Stimulated activated CD8-positive, alpha-beta memory T cell treated with anti-CD3 and anti-CD28 coated beads, Interleukin-15, amount 100 ng/mL, for 1 hour (primary cell): ENCODE results near the gene ERGIC1.
"Not testable (repeated sequence)": the region's sequence is repeated elsewhere in the genome, so short reads cannot be mapped to it uniquely, and the experiment has no call there.

Experiments
- DNase-seq: peaks from one replicate; pipeline ENCODE4 v3.0.0-alpha.2; 2020; ENCODE audit warnings: low read depth

ERGIC1 gene

DNA sequence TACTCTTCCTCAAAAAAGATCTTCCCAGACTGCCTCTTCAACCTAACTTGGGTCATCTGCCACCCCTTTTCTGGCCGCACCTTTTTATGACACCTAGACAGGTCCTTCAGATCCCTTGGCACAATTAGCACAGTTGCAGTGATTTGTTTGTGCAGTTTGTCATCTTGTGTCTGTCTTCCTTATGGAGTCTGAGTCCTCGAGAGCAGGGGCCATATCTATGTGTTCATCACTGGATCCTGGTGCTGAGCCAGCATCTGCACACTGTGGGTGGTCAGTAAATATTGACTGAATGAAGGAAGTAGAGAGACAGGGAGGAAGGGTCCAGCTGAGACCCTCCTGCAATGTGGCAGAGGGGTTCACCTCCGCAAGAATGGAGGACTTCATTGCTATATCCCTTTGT is 14.4 kb downstream of the ERGIC1 start:
- no peak for DNase-seq

DNA sequence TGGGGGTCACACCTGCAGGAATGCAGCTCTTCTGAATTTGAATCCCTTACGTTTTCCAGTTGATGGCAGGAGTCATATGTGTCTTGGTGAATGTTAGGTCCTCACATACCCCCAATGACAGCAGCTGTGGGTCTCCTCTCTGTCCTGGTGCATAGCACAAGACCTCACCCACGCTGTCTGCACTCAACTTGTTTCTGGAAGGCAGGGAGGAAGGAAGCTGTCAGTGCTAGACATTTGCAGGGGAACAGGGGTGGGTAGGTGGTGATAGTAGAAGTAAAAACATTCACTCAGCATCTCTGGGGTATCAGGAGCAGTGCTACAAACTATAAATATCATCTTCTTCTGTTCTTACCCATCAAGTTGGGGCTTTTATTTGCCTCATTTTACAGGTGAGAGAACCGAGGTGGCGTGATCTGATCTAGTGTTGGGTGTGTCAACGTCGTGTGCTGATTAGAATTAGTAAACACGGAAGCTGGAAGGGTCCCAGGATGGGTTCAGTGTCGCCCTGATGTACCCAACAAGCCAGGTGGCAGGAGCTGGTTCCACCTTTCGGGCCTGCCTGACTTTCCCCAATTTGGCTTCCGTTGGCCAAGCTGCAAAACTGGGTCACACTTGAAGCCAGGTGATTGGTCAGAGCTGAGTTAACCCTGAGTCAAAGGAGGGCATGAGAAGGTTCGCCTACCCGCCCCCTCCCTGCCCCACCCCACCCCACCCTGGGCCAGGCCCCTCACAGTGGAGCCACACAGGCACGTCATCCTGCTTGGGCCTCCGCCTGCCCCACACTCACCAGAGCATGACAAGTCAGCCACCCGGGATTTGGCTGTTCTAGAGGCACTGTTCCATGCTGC is 15.8 kb downstream of the ERGIC1 start:
- DNase-seq = no peak

DNA sequence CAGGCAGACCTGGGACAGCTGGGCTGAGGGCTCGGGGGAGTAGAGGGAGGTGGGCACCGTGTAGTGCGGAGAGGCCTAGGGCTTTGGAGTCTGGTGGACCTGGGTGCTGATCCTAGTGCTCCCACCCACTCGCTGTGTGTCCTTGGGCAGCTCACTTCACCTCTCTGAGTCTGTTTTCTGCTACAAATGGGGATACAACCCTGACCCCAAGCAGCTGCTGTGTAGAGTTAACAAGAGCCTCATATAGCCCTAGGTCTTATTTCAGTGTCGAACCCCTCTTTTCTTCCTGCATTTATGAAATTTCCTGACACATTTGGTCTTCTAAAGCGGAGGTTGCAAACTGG is 16.4 kb downstream of the ERGIC1 start:
- no peak for DNase-seq

DNA sequence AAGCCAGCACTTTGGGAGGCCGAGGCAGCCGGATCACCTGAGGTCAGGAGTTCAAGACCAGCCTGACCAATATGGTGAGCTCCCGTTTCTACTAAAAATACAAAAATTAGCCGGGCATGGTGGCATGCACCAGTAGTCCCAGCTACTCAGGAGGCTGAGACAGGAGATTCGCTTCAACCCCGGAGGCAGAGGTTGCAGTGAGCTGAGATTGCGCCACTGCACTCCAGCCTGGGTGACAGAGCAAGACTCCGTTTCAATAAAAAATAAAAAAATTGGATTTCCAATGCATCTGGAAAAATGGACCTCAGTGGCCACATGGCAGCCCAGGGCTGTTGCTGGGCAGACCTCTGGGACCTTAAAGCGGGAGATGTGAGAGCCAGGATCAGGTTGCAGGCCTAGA is 17.2 kb downstream of the ERGIC1 start:
- not testable (repeated sequence) for DNase-seq

DNA sequence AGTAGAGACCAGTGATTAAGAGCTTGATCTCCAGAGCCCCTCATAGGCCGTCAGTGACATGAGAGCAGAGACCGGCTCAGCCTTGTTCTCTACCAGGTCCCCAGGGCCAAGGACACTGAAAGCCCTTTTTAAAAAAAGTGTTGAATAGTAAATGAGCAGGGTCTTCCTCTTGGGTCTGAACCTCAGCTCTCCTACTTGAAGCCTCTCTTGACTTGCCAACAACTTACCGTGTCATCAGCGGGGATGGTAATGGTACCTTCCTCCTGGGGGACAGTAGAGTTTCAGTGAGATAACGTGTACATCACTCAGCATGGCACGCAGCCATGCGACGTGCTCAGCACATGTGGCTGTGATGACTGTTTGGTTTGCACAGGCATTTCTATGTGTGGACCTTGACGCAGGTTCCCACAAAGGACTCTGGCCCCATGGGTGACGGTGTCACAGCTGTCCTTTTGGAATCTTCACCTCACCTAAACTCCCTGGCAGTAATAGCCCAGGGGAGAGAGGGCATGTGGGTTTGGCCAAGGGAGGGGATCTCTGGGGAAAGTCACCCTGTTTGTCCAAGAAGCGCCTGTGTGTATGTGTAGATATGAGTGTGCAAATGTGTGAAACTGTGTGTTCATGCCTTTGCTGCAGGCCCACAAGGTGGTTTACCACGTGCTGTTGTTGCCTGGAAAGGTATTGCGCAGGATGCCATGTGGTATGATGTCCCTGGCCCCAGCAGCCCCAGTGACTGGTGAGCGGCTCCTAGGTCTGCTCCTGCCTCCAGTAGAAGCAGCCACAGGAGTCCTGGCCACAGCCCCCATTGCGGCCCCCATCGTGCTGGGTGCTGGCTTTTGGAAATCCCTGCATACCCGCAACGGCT is 18.7 kb downstream of the ERGIC1 start:
- no peak for DNase-seq

DNA sequence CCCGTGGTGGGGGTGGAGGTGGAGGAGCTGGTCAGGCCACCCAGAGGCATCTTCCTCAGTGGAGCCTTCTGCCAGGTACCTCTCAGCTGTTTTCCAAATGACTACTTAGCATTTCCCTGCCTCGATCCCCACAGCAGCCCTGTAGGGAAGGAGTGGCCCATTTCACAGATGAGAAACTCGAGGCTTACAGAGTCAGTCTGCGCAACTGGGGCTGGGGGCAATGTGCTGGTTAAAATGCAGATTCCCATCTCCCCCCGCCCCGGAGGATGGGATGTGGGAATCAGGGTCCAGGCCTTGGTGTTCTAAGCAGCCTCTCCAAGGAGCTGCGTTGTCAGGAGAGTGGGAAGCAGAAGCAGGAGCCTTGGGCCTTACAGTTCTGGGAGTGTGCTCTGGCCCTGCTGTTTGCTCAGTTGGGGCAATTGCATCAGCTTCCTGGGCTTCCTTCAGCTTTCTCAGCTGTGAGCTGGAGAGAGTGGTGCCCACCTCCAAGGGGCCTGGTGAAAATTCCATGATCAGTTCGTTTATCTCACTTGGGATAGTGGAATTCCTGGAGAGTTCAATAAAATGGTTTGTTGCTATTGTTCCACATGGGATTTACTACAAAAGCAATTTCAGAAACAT is 19.4 kb downstream of the ERGIC1 start:
- DNase-seq = no peak

DNA sequence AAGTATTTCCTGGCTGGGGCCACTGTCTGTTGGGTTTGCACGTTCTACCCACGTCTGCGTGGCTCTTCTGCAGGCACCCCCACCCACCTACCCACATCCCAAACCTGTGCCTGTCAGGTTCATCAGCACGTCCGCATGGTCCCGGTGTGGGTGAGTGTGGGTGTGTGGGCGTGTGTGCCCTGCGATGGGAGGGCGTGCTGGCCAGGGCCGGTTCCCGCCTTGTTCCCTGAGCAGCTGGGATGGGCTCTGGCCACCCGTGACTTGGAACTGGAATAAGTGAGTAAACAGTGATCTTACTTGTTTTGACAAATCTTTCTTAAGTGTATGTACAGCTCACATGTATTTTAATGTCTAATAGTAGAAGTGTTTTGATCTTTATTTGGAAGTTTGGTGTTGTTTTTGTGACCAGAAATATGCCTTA is 20.4 kb downstream of the ERGIC1 start:
- no peak for DNase-seq

DNA sequence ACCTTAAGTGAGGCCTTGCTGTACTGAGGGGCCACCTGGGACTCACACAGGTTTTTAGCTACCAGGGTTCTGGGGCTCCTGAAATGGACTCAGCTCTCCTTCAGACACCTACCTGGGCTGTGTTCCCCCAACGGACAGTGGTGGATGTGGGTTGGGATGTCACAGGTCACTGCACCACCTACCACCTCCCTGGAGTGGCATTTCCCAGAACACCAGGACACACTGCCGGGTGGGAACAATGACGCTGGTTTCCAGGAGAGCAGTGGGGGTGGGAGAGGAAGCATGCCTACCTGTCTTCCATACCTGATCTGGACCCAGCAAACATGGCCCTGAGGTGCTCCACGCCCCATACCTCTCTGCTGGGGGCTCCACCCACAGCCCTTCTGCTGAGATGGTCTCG is 20.9 kb downstream of the ERGIC1 start:
- DNase-seq = no peak

DNA sequence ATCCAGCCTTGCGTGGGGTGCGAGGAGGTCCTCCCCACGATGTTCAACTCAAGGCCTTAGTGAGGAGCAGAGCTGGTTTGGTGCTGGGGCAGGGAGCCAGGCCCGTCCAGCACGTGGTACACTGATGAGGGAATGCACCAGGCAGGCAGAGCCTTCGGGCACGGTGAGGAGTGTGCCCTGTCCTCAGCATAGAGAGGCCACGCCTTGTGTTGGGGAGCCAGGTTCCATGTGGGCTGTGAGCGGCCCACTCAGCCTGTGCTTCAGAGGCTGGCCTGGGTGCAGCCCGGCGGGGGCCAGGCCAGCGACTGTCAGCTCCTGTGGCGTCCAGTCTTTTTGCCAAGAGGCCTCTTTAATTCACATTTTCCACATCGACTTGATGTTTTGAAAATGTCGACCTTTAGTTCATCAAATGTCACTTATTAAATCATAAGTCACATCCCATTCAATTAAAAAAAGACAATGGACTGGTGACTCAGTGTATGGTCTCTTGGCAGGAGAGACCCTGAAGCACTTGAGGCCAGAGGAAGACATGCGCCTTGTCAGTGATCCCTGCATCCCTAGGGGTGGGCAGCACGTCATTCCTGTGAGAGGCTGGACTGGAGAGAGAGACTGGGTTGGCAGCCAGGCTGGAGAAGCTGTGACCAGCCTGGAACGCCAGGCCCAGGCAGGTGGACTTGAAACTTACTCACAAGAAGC is 21.7 kb downstream of the ERGIC1 start:
- no peak for DNase-seq

DNA sequence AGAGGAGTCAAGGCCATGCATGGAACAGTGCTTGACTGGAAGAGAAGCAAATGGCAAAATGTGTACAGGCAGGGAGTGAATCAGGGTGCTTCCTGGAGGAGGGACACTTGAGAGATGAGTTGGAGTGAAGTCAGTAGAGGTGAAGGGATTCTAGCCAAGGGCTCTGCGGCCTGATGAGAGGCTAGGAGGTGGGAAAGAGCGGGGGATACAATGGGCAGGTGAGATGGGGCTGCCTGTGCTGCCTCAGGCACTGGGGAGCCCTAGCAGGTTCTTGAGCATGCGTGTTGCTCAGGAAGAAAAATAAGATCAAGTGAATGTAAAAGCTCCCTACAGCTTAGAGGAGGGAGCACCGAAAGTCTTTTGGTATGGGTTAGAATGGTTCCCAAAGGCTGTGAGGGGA is 22.3 kb downstream of the ERGIC1 start:
- DNase-seq = no peak

DNA sequence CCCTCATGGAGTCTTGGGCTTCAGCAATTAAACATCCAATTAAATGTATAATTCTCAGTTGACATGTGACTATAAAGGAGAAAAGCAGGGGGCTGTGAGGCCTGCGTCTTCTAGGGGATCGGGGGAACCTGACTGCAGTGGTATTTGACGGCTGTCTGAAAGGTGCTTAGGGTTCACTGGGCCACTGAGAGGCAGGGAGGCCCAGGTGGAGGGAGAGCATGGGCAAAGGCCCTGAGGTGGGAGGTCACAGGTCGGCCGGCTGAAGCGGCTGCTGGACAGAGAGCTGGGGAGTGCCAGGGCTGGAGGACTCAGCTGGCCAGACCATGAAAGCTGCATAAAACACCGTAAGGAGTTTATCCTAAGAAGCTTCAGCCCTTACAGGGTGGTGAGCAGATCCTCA is 23.9 kb downstream of the ERGIC1 start:
- no peak for DNase-seq

DNA sequence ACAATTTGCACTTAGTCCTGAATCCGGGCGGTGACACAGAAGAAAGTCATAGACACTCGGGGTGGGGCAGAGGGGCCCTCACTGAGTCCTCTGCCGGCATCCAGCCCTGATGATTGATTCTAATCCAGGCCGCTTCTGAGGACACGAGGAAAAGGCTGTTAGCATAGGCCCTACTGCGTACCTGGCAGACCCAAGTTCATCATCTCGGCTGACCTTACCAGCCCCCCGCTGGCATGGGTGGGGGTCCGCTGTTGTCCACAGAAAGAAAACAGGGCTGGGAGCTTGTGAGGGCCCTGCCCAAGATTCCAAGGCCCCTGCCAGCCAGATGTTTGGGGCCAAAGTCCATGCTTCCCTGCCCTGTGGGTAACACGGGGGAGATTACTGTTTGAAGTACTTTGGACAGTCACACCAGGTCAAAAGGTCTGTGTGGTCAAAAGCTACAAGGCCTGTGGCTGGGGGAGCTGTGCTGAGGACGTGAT is 24.5 kb downstream of the ERGIC1 start:
- DNase-seq = no peak

DNA sequence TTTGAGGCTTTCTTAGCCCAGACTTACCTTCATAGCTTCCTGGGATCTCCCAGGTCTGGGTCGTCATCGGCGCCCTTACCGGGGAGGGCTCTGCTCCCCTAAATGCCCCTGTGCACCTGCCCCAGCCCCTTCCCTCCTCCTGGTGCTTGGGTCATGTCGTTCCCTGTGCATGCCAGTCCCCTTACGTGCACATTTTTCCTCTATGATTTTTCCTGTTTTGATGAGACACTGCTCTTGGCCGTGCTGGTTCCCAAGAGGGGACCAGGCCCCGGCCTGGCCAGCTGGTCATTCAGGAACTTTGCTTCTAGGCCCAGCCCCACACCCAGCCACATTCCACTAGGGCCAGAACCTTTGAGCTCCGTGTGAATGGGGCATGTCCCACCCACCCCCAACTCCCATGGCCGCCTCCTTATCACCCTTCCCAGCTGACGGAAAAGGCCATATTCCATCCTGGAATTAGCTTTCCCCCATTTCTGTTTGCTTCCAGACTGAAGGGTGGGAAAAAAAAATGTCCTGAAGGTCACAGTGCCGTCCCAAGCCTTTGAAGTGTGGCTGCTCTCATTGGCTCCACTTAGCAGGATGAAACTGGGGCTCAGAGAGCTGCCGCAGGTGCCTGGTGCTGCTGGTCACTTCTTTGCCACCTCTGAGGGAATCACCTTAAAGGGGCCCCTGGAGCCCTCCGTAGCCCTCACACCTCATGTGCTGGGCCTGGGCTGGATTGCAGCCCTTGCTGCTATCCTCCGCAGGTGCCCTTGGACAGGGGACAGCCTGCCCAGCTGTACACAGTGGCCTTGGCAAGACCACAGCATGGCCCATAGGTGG is 25.1 kb downstream of the ERGIC1 start:
- DNase-seq = no peak

DNA sequence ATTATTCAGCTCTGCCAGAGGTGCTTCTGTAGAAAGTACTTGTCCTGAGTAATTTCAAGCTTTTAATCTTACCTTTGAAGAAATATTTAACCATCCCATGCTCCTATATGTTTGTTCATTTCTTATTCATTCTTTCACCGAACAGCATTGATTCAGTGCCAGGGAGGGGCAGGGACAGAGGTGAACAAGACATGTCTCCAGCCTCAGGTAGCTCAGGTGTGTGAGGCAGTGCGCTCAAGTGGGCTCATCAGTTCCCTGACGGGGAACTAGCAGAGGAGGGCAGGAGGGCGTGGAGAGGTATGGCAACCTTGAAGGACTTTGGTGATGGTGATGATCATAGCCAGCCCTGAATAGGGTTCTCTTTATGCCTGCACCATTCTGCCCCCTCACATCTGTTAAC is 25.9 kb downstream of the ERGIC1 start:
- no peak for DNase-seq

DNA sequence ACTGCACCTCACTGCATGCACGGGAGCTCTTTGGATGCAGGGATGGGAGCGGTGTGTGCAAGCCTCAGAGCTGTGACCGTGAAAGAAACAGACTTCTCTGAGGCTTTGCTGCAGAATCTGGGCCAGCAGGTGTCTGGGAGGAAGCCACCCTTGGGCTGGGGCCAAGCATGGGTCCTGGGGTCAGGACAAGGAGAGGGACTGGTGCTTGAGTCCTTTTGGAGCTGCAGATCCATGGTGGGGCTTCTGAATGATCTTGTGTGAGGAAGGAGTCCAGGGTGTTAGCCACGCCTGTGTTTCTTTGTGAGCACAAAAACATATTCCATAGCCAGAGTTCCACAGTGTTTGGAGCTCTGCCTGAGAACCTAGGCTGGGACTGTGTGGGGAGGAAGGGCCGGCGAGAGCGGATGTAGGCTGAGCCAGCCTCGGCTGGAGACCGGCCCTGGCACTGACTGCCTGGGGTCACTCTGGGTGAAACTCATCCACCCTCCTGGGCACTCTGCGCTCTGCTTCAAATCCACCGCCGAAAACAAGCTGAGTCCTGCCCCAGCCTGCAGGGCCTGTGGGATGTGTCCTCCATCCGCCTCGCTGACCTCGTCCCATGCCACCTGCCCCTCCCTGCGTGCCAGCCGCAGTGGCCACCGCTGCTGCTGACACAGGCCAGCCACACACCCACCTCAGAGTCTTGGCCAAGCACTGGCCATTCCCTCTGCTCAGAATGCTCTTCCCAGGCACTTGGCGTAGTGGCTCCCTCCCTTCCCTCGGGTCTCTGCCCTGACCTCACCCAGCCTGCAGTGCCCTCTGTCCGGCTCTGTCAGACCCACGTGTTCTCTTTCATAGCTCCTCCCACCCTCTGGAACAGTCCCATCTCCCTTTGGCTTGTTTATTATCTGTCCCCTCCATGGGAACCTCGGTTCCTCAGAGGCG is 26.7 kb downstream of the ERGIC1 start:
- no peak for DNase-seq

DNA sequence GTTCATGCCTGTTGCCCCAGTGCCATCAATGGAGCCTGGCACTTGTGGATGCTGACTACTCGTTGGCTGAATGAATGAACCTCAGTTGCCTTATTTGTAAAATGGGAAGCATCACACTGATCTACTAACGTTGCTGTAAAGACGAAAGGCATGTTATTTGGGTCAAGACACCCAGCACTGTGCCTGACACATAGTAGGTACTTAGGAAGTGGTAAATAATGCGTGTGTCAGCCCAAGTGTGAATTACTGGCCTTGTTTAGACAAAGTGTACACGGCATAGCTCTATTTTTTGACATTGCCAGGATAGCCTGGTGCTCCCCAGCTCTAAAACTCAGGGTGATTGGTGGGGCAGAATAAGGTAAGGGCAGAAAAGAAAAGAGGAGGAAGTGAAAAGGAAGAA is 27.4 kb downstream of the ERGIC1 start:
- no peak for DNase-seq

DNA sequence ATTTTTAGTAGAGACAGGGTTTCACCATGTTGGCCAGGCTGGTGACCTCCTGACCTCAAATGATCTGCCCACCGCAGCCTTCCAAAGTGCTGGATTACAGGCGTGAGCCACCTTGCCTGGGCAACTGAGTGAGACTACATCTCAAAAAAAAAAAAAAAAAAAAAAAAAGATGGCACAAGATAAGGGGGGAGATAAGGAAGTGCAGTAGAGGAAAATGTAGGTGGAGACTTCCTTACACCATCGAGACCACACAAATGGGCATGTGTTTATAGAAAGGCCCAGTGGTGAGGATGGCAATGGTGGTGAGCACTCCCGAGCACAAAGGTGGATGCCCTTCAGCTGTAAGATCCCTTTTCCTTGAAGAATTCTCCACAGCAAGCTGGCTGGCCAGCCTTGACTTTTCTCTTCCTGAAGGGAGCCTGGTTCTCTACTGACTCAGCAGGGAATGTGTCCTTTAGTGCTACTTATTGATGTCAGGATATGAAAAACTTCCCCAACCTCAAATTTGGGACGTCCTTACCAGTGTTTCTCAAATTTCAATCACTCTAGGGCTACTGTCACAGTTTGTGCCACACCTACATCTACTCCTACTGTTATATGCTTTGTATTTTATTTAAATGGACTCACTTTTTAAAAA is 28.2 kb downstream of the ERGIC1 start:
- DNase-seq = no peak

DNA sequence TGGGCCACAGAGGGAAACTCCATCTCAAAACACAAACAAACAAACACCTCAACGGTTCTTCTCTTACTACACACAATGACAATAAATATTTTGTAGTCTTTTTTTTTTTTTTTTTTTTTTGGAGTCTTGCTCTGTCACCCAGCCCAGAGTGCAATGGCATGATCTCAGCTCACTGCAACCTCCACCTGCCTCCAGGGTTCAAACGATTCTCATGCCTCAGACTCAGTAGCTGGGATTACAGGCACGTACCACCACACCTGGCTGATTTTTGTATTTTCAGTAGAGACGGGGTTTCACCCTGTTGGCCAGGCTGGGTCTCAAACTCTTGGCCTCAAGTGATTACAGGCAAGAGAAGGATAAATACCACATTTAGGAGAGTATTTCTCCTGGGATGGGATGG is 30.1 kb downstream of the ERGIC1 start:
- not testable (repeated sequence) for DNase-seq

DNA sequence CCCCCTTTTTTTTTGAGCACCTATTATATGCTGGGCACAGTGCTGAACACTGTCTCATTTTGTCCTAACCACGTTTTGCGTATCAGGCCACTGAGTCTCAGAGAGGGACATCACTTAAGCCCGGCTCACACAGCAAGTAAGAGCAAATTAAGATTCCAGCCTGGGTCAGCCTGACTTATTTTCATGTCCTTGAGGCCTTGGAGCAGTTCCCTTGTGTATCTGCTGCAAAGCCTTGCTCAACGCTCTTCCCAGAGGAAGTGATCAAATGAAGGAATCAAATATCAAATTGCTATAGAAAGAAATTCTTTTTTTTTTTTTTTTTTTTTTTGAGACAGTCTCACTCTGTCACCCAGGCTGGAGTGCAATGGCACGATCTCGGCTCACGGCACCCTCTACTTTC is 30.7 kb downstream of the ERGIC1 start:
- no peak for DNase-seq

DNA sequence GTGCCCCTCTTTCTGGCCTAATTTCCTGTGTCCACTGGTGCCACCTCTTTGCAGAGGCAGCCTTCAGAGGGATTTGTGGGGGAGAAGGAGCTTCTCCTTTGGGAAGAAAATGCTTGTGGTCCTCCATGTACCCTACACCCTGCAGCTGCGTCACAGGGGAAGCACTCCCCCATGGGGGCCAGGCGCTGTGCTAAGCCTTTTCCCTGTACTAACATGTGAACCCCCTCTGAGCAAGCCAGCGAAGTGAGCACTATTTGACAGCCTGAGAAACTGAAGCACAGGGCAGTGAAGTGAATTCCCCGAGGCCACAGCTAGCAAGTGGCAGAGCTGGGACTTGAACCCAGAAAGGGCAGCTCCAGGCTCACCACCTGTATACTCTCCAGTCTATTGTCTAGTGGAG is 32.3 kb downstream of the ERGIC1 start:
- DNase-seq = no peak
